ENCODE measurements around the gene ARHGEF17.

- TF ChIP-seq ZNF274 (IDR thresholded peaks at IDR 0.05; ENCODE audit: low read depth, low read length) (no peak), YY1 (IDR thresholded peaks at IDR 0.05; ENCODE audit: insufficient read depth, insufficient read length) (no peak)
Observed at GRCh38 chr11:73297702-73298101, 10.4 kb upstream of the ARHGEF17 start.
